Hindlimb muscle (tissue), 1 donor: ENCODE results near the gene CISTR. TPM values are rescaled to one million over a fixed set of nuclear protein-coding genes. Genes with fewer than 3 reads are reported as not detected.
"Not testable (repeated sequence)": the region's sequence is repeated elsewhere in the genome, so short reads cannot be mapped to it uniquely, and the experiment has no call there.

Source experiments
- DNase-seq: peaks from one replicate; pipeline ENCODE4 v3.0.0-alpha.2; 2013
- polyA plus RNA-seq: library from polyadenylated mRNA; unstranded; fragments of 120-200 nt; gene quantifications from one replicate; pipeline ENCODE4 v1.2.1, GENCODE V29; 2013; ENCODE audit not compliant: insufficient read length

The CISTR gene
- polyA plus RNA-seq, 1 donor: not detected

DNA sequence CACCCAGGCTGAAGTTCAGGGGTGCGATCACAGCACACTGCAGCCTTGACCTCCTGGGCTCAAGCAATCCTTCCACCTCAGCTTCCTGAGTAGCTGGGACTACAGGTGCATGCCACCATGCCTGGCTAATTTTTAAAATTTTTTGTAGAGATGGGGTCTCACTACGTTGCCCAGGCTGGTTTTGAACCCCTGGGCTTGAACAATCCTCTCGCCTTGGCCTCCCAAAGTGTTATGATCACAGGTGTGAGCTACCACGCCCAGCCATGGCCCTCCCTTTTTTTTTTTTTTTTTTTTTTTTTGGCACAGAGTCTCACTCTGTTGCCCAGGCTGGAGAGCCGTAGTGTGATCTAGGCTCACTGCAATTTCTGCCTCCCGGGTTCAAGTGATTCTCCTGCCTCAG lies 33.2 kb downstream of the CISTR start:
- DNase-seq: not testable (repeated sequence)

- no peak for DNase-seq
Observed at GRCh38 chr12:53717319-53717718, 34.5 kb downstream of the CISTR start.

GRCh38 chr12:53714004-53714403 lies 37.8 kb downstream of the CISTR start:
- DNase-seq: no peak

- no peak for DNase-seq
Observed at GRCh38 chr12:53713516-53713915, 38.3 kb downstream of the CISTR start.

DNA sequence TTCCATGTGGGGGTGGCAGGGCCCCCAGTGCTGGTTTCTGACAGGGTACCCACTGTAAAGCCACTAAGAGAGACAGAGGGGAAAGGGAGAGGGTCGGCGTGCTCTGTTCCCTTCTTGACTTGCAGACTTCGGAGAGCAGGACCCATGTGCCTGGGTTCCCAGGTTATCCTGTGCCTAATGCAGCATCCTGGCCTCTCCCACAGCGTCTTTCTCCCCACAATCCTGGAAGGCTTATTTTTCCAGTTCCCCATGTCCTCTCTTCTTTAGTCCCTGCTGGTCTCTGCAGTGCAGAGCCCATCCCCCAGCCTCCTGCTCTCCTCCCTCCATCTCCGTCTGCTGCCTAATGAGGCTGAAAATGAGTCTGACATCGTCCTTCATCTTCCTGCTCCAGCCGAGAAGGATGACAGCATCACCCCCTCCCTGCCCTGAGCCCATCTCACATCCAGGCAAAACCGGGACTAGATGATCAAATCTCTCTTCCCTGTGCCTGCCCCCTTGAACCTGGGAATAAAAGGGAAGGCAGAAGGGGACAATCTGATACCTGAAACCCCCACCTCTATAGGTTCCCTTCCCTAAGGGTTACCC lies 39.6 kb downstream of the CISTR start:
- no peak for DNase-seq

DNA sequence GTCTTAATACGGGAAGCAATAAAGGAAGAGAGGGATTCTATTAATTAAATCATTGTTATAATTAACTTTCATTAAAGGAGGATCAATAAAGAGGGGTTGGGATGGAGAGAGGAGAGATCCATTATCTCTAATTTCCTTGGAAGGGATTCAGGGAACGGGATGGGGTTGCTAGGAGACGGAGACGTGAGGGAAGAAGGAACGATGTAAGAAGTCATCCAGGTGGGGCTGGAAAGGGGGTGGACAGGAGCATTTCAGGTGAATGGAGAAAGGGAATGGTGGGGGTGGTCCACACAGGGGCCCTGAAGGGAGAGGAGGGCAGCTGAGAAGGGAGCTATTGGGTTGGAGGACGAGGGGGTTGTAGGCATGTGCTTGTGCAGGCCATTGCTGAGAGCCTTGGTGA lies 41.7 kb downstream of the CISTR start:
- no peak for DNase-seq

DNA sequence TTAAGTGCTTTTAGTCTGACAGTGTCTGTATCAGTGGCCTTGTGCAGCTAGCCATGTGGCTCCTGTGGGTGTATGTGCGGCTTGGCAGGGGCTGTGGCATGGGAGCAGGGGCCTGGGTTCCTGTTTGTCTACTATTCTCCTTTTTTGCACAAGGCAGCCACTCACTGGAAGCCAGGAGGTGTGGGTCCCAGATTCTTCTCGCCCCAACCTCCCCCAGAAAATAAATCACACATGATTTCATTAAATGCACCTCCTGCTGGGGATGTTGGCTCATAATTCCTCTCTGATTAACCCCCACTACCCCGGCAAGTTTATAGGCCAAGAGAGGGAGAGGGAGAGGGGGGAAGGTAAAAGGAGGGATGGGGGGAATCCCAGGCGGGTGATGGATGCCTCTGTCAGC lies 42.1 kb downstream of the CISTR start:
- DNase-seq: no peak

GRCh38 chr12:53706080-53706479 lies 45.7 kb downstream of the CISTR start:
- DNase-seq: no peak

DNA sequence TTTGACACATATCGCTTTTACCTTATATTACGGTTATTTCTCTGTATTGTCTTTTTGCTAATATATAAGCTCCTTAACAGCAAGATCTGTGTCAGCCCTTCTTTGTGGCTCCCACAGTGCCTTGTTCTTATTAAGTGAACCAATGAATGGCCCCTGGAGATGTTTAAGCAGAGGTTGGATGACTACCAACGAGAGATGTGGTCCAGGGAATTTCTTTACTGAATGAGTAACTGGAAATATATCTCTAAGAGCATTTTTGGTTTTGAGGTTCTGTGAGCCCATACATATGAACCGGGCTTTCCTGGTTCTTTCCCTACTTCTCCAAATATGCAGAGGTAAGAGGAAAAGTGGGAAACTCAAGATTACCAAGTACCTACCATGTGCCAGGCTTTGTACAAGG lies 48.0 kb downstream of the CISTR start:
- DNase-seq: no peak

DNA sequence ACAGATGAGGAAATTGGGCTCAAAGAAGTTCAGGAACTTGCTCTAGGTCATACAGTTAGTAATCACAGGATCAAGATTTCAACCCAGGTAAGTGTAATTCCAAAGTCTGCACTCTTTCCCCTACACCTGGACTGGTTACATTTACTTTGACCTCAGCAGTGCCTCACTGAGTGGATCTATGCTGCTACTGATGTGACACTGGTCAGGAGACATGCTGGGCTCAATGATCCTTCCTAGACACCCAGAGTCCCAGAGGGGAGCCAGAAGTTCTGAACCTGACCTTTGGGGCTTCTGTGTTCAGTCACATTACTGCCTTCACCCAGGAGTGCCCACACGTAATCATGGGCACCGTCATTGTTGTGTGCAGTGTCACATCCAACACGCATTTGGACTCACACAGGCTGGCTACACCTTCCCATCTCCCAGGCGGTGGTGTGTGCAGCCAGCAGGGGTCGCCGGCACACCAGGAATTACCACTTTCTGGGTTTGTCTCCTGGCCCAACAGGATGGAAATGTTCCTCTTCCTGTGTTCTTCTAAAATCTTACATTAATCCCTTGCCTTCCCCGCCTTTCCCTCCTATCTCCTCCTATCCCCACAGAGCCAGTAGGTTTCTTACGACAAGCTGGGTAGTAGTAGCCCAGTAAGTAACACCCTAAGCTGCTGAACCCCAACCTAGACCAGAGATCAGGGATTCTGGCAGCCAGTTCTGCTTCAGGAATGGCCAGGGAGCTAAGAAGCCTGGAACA lies 50.1 kb downstream of the CISTR start:
- peak; percentile 85 for DNase-seq

- peak; percentile 34 for DNase-seq
Observed at GRCh38 chr12:53700567-53700966, 51.2 kb downstream of the CISTR start.

- no peak for DNase-seq
Observed at GRCh38 chr12:53699678-53700025, 52.1 kb downstream of the CISTR start.

- no peak for DNase-seq
Observed at GRCh38 chr12:53698948-53699677, 52.7 kb downstream of the CISTR start.

GRCh38 chr12:53696655-53697331 lies 55.0 kb downstream of the CISTR start:
- no peak for DNase-seq

Other genes with a start within 250 kb of the CISTR start
- gene NPFF, start 244.5 kb downstream of the CISTR start, polyA plus RNA-seq: 0.48 TPM
- 54.4 TPM for gene ATF7, start 125.6 kb downstream of the CISTR start, polyA plus RNA-seq
- gene ATP5MC2, start 75.9 kb downstream of the CISTR start, polyA plus RNA-seq: 826 TPM
- gene CALCOCO1, start 24.5 kb downstream of the CISTR start, polyA plus RNA-seq: 97.2 TPM
- gene HOXC13, start 186.9 kb upstream of the CISTR start, polyA plus RNA-seq: 0.10 TPM
- gene HOXC12, start 202.9 kb upstream of the CISTR start, polyA plus RNA-seq: 0.48 TPM
- 7.1 TPM for gene HOXC11, start 221.1 kb upstream of the CISTR start, polyA plus RNA-seq
- 7.6 TPM for gene HOTAIR, start 223.0 kb upstream of the CISTR start, polyA plus RNA-seq
- 57.9 TPM for gene HOXC10, start 233.2 kb upstream of the CISTR start, polyA plus RNA-seq
- 17.4 TPM for gene HOXC9, start 248.2 kb upstream of the CISTR start, polyA plus RNA-seq